Measurements from ENCODE around the gene WWTR1.
A peak's percentile ranks its signal among the peaks of the same experiment; 100 is the strongest.

Gene WWTR1

DNA sequence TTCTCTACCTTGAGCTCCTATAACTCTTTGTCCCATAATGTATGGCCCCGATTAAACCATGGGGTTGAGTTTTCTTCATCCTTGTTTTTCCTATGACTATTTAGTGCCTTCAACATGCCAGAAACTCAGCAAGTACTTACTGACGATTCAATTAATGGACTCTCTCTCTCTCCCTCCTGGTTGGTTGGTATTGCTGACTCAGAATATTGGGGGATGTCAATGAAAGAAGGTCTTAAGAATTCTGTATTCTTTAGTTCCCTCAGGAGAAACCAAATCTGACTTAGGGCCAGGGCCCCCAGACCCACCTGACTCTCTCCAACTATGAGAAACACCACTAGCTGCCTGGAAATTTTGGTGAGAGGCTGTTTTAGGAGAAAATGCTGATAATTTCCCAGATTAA is 142.6 kb downstream of the WWTR1 start:
- no peak for FAIRE-seq
- no peak for TF ChIP-seq POLR2A (IDR thresholded peaks at IDR 0.05; ENCODE audit: low read depth, low read length)
- TF ChIP-seq POU2F2 (IDR thresholded peaks at IDR 0.05; ENCODE audit: low read depth, low read length) = no peak
- DNase-seq (ENCODE audit: insufficient read length, low spot score) = no peak

DNA sequence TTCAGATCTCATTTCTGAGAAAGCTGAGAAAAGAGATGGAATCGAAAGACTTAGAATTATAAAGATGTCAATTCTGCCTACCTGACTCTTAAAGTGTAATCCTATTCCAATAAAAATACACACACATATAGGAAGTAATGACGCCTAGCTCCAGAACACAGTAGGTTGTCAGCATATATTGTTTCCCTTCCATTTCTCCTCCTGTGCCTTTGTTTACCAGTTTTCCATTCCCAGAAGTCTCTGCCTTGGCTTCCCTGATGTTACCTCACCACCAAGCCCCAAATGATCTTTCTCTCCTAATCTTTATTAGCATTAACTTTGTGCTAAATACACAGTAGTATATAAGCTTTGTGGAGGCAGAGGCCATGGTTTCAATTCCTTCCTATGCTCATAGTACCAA is 143.4 kb downstream of the WWTR1 start:
- FAIRE-seq (no peak), DNase-seq (ENCODE audit: insufficient read length, low spot score) (no peak)

DNA sequence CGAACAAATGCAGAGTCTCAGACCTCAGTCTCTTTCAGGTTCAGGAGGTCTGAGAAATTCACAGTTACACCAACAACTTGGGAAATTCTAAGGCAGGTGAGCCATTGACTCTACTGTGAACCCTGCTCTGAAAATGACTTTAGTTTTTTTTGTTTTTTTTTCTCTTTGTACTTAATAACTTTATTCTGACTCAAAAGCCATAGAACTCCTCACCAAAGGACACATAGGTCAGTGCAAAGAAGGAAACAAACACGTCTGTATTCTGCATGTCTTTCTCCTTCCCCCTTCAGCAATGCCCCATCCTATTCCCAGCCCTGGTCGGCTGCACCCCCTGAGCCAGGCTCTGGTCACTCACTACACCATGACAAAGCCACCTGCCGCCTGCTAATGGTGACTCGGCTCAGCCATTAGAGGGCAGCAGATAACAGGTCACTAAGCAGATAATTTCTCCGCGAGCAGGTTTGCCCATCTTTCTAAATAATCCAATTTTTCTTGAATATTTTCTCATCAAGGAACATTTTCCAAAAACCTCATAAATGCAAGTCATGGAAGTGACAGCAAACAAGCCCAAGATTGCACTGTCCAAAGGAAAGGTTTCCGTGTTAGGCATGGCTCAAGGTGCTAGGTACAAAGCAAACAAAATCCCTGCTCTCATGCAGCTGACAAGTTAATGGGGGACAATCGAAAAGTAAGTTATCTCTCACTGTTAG is 145.6 kb downstream of the WWTR1 start:
- peak; percentile 51 for FAIRE-seq
- TF ChIP-seq SPI1 (IDR thresholded peaks at IDR 0.05; ENCODE audit: low read depth, low read length) (no peak), PAX5 (IDR thresholded peaks at IDR 0.05; ENCODE audit: insufficient read depth, low read length, severe bottlenecking) (no peak), POLR2A (IDR thresholded peaks at IDR 0.05; ENCODE audit: low read depth, low read length) (no peak), TAF1 (IDR thresholded peaks at IDR 0.05; ENCODE audit: low read depth, low read length) (no peak), POU2F2 (IDR thresholded peaks at IDR 0.05; ENCODE audit: low read depth, low read length) (no peak), POLR2AphosphoS5 (IDR thresholded peaks at IDR 0.05; ENCODE audit: low read depth, low read length) (no peak)
- DNase-seq (ENCODE audit: insufficient read length, low spot score) = peak; percentile 19

More for the DNA sequence above, 143.4 kb downstream of the WWTR1 start:
- TF ChIP-seq PAX5 (IDR thresholded peaks at IDR 0.05; ENCODE audit: insufficient read depth, low read length, severe bottlenecking) = no peak

GRCh38 chr3:149511040-149511626 is 146.7 kb downstream of the WWTR1 start:
- no peak for TF ChIP-seq TAF1 (IDR thresholded peaks at IDR 0.05; ENCODE audit: low read depth, low read length)
- TF ChIP-seq POLR2A (IDR thresholded peaks at IDR 0.05; ENCODE audit: low read depth, low read length) = no peak
- TF ChIP-seq POLR2AphosphoS5 (IDR thresholded peaks at IDR 0.05; ENCODE audit: low read depth, low read length) = no peak
- TF ChIP-seq SPI1 (IDR thresholded peaks at IDR 0.05; ENCODE audit: low read depth, low read length) = no peak
- no peak for TF ChIP-seq POU2F2 (IDR thresholded peaks at IDR 0.05; ENCODE audit: low read depth, low read length)
- TF ChIP-seq PAX5 (IDR thresholded peaks at IDR 0.05; ENCODE audit: insufficient read depth, low read length, severe bottlenecking) = no peak
- no peak for DNase-seq (ENCODE audit: insufficient read length, low spot score)
- FAIRE-seq = no peak

GRCh38 chr3:149510480-149510879 is 147.3 kb downstream of the WWTR1 start:
- FAIRE-seq = no peak
- no peak for DNase-seq (ENCODE audit: insufficient read length, low spot score)

DNA sequence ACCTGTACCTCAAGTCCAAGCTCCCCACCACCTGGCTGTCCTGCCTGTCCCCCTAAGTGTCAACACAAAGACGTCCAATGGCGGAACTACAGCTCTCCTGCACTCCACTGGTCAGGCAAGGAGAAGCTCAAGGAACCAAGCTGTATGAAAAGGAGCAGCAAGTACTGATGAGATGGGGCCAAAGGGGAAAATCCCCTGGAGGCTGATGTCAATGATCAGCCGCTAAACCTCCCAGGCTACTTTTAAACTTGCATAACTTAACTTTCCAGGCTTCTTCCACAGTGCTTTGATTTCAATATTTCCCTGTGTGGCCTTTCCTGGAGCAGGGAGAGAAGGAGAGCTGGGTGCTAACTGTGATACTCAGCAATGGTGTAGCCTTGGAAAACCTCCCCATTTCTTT is 148.3 kb downstream of the WWTR1 start:
- TF ChIP-seq TAF1 (IDR thresholded peaks at IDR 0.05; ENCODE audit: low read depth, low read length) (no peak), POLR2A (IDR thresholded peaks at IDR 0.05; ENCODE audit: low read depth, low read length) (no peak), SPI1 (IDR thresholded peaks at IDR 0.05; ENCODE audit: low read depth, low read length) (no peak), POLR2AphosphoS5 (IDR thresholded peaks at IDR 0.05; ENCODE audit: low read depth, low read length) (no peak), POU2F2 (IDR thresholded peaks at IDR 0.05; ENCODE audit: low read depth, low read length) (no peak), PAX5 (IDR thresholded peaks at IDR 0.05; ENCODE audit: insufficient read depth, low read length, severe bottlenecking) (no peak)
- no peak for DNase-seq (ENCODE audit: insufficient read length, low spot score)
- FAIRE-seq = no peak

More at GRCh38 chr3:149510480-149510879, 147.3 kb downstream of the WWTR1 start:
- TF ChIP-seq POLR2A (IDR thresholded peaks at IDR 0.05; ENCODE audit: low read depth, low read length) (no peak), POU2F2 (IDR thresholded peaks at IDR 0.05; ENCODE audit: low read depth, low read length) (no peak), POLR2AphosphoS5 (IDR thresholded peaks at IDR 0.05; ENCODE audit: low read depth, low read length) (no peak), SPI1 (IDR thresholded peaks at IDR 0.05; ENCODE audit: low read depth, low read length) (no peak), PAX5 (IDR thresholded peaks at IDR 0.05; ENCODE audit: insufficient read depth, low read length, severe bottlenecking) (no peak), TAF1 (IDR thresholded peaks at IDR 0.05; ENCODE audit: low read depth, low read length) (no peak)

GRCh38 chr3:149507491-149508324 is 150.1 kb downstream of the WWTR1 start:
- FAIRE-seq (no peak), DNase-seq (ENCODE audit: insufficient read length, low spot score) (no peak)
- TF ChIP-seq POU2F2 (IDR thresholded peaks at IDR 0.05; ENCODE audit: low read depth, low read length) (no peak), POLR2A (IDR thresholded peaks at IDR 0.05; ENCODE audit: low read depth, low read length) (no peak), SPI1 (IDR thresholded peaks at IDR 0.05; ENCODE audit: low read depth, low read length) (no peak)

DNA sequence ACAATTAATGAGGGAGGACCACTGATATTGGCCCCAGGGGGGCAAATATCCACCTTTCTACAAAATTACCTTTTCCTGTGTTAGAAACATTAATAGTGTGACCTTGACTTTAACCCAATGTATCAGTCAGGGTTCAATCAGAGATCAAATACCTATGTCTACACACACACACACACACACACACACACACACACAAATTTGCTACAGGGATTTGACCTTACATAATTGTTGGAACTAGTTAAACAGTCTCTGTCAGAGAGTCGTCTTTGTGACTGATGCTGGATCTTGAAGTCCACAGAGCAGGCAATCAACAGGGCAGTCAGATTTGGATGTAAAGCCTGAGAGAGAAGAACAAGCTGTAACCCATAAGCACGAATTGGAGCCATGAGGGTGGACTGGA is 150.9 kb downstream of the WWTR1 start:
- FAIRE-seq (no peak), DNase-seq (ENCODE audit: insufficient read length, low spot score) (no peak)
- TF ChIP-seq POLR2A (IDR thresholded peaks at IDR 0.05; ENCODE audit: low read depth, low read length) = no peak
- no peak for TF ChIP-seq POLR2AphosphoS5 (IDR thresholded peaks at IDR 0.05; ENCODE audit: low read depth, low read length)
- TF ChIP-seq SPI1 (IDR thresholded peaks at IDR 0.05; ENCODE audit: low read depth, low read length) = no peak
- TF ChIP-seq TAF1 (IDR thresholded peaks at IDR 0.05; ENCODE audit: low read depth, low read length) = no peak
- TF ChIP-seq PAX5 (IDR thresholded peaks at IDR 0.05; ENCODE audit: insufficient read depth, low read length, severe bottlenecking) = no peak
- no peak for TF ChIP-seq POU2F2 (IDR thresholded peaks at IDR 0.05; ENCODE audit: low read depth, low read length)

DNA sequence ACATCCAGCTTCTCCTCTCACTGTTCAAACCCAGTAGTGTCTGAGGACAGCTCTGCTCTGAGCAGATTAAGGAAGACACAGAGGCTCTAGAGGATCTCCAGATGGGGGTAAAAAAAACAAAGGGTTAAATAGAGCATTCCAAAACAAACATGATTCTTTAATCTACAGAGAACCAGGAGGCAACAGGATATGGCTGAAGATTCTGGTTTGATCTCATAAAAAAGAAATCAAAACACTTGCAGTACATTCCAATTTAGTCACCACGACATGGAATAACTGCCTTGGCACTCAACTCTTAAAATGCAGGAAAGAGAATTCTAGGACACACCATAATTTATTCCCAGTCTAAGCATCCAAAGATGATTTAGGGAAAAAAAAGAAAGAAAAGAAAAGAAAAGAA is 151.3 kb downstream of the WWTR1 start:
- TF ChIP-seq POLR2A (IDR thresholded peaks at IDR 0.05; ENCODE audit: low read depth, low read length) (no peak), TAF1 (IDR thresholded peaks at IDR 0.05; ENCODE audit: low read depth, low read length) (no peak), POU2F2 (IDR thresholded peaks at IDR 0.05; ENCODE audit: low read depth, low read length) (no peak), PAX5 (IDR thresholded peaks at IDR 0.05; ENCODE audit: insufficient read depth, low read length, severe bottlenecking) (no peak), SPI1 (IDR thresholded peaks at IDR 0.05; ENCODE audit: low read depth, low read length) (no peak), POLR2AphosphoS5 (IDR thresholded peaks at IDR 0.05; ENCODE audit: low read depth, low read length) (no peak)
- no peak for DNase-seq (ENCODE audit: insufficient read length, low spot score)
- FAIRE-seq = no peak

Data from GM12891 (cell line).